ENCODE results near the gene SH2D6.

Gene SH2D6

DNA sequence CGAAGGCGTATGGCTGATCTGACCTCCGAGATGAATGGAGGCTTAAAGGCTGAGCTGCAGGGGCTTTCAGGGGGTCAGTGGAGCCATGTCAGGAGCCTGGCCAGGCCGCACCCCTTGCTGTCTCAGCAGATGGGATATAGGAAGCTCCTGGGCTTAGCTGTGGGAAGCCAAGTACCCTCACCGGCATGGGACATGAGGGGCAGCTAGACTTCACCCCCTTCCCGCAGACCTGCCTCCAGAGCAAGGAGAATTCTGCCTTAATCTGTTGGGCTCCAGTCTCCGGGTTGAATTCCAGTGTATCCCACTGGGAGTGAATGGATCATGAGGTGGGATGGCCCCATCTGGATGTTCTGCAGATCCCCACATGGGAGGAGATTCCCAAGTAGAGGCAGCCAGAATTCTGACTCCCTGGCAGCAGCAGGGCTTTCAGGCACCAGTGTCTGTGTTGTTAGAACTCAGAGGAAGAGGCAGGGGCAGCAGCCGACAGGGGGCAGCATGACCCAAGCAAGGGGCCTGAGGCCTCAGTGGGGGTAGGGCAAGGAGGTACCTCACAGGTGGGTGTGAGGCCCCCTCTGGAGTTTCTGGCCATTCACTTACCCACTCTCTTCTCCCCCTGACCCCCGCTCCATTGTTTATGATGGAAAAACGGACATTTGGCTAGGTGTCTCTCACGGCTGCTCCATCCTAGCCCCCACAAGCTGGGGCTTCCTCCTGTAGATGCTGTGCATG is 27.4 kb upstream of the SH2D6 start:
- Histone ChIP-seq H3K27me3 (ENCODE audit: insufficient read depth, poor library complexity, severe bottlenecking) (no peaks in the 10 kb centered on the region), H3K4me3 (replicated peaks; ENCODE audit: insufficient read depth, low read length) (no peak overlapping the region), H3K27ac (replicated peaks) (no peak overlapping the region)
- peak in 1 of 2 experiments; percentile 77 for DNase-seq (ENCODE audit: low read depth in 1 of 2, low spot score in 1 of 2)
- TF ChIP-seq POLR2AphosphoS5 (IDR thresholded peaks at IDR 0.05; ENCODE audit: low read depth) (no peak), SPI1 (IDR thresholded peaks at IDR 0.05; ENCODE audit: borderline replicate concordance, low read depth) (no peak)
- TF ChIP-seq, protein P1, sequence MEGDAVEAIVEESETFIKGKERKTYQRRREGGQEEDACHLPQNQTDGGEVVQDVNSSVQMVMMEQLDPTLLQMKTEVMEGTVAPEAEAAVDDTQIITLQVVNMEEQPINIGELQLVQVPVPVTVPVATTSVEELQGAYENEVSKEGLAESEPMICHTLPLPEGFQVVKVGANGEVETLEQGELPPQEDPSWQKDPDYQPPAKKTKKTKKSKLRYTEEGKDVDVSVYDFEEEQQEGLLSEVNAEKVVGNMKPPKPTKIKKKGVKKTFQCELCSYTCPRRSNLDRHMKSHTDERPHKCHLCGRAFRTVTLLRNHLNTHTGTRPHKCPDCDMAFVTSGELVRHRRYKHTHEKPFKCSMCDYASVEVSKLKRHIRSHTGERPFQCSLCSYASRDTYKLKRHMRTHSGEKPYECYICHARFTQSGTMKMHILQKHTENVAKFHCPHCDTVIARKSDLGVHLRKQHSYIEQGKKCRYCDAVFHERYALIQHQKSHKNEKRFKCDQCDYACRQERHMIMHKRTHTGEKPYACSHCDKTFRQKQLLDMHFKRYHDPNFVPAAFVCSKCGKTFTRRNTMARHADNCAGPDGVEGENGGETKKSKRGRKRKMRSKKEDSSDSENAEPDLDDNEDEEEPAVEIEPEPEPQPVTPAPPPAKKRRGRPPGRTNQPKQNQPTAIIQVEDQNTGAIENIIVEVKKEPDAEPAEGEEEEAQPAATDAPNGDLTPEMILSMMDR (IDR thresholded peaks at IDR 0.05; ENCODE audit: insufficient read depth, low read length) = peak; percentile 92
- TF ChIP-seq, protein P2, sequence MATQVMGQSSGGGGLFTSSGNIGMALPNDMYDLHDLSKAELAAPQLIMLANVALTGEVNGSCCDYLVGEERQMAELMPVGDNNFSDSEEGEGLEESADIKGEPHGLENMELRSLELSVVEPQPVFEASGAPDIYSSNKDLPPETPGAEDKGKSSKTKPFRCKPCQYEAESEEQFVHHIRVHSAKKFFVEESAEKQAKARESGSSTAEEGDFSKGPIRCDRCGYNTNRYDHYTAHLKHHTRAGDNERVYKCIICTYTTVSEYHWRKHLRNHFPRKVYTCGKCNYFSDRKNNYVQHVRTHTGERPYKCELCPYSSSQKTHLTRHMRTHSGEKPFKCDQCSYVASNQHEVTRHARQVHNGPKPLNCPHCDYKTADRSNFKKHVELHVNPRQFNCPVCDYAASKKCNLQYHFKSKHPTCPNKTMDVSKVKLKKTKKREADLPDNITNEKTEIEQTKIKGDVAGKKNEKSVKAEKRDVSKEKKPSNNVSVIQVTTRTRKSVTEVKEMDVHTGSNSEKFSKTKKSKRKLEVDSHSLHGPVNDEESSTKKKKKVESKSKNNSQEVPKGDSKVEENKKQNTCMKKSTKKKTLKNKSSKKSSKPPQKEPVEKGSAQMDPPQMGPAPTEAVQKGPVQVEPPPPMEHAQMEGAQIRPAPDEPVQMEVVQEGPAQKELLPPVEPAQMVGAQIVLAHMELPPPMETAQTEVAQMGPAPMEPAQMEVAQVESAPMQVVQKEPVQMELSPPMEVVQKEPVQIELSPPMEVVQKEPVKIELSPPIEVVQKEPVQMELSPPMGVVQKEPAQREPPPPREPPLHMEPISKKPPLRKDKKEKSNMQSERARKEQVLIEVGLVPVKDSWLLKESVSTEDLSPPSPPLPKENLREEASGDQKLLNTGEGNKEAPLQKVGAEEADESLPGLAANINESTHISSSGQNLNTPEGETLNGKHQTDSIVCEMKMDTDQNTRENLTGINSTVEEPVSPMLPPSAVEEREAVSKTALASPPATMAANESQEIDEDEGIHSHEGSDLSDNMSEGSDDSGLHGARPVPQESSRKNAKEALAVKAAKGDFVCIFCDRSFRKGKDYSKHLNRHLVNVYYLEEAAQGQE (IDR thresholded peaks at IDR 0.05; ENCODE audit: insufficient replicate concordance, low read depth) = no peak

DNA sequence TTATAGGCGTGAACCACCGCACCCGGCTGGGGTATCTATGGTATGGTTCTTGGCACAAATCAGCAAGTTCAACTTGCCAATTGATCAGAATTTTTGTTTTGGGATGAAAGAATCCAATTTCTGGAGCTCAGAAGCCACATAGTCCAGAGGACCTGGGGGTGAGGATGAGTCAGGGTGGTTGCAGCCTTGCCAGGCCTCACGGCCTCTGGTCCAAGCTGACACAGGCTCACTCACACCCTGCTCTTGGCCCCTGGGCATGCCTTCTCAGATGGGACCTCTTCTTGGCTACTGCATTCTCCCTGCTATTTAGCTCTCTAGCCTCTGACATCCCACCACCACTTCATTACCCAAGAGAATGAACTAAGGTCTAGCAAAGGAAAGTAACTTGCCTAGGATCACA is 24.7 kb upstream of the SH2D6 start:
- TF ChIP-seq POLR2AphosphoS5 (IDR thresholded peaks at IDR 0.05; ENCODE audit: low read depth) (no peak), GABPA (IDR thresholded peaks at IDR 0.05; ENCODE audit: low read depth) (no peak), SPI1 (IDR thresholded peaks at IDR 0.05; ENCODE audit: borderline replicate concordance, low read depth) (no peak)
- TF ChIP-seq, protein P1 (IDR thresholded peaks at IDR 0.05; ENCODE audit: insufficient read depth, low read length) = no peak
- TF ChIP-seq, protein P2 (IDR thresholded peaks at IDR 0.05; ENCODE audit: insufficient replicate concordance, low read depth) = no peak
- DNase-seq (ENCODE audit: low read depth in 1 of 2, low spot score in 1 of 2) = no peak
- H3K4me3 ChIP-seq (replicated peaks; ENCODE audit: insufficient read depth, low read length) = no peak overlapping the region
- no peaks in the 10 kb centered on the region for H3K27me3 ChIP-seq (ENCODE audit: insufficient read depth, poor library complexity, severe bottlenecking)
- H3K27ac ChIP-seq (replicated peaks) = no peak overlapping the region

GRCh38 chr2:85394261-85394681 is 24.2 kb upstream of the SH2D6 start:
- no peak for DNase-seq (ENCODE audit: low read depth in 1 of 2, low spot score in 1 of 2)
- TF ChIP-seq, protein P1 (IDR thresholded peaks at IDR 0.05; ENCODE audit: insufficient read depth, low read length) = no peak
- Histone ChIP-seq H3K4me3 (replicated peaks; ENCODE audit: insufficient read depth, low read length) (no peak overlapping the region), H3K27ac (replicated peaks) (no peak overlapping the region), H3K27me3 (ENCODE audit: insufficient read depth, poor library complexity, severe bottlenecking) (no peaks in the 10 kb centered on the region)

- no peaks in the 10 kb centered on the region for H3K27me3 ChIP-seq (ENCODE audit: insufficient read depth, poor library complexity, severe bottlenecking)
- no peak overlapping the region for H3K4me3 ChIP-seq (replicated peaks; ENCODE audit: insufficient read depth, low read length)
- DNase-seq (ENCODE audit: low read depth in 1 of 2, low spot score in 1 of 2) = no peak
- TF ChIP-seq POLR2AphosphoS5 (IDR thresholded peaks at IDR 0.05; ENCODE audit: low read depth) (no peak), GABPA (IDR thresholded peaks at IDR 0.05; ENCODE audit: low read depth) (no peak), SPI1 (IDR thresholded peaks at IDR 0.05; ENCODE audit: borderline replicate concordance, low read depth) (no peak)
- TF ChIP-seq, protein P2 (IDR thresholded peaks at IDR 0.05; ENCODE audit: insufficient replicate concordance, low read depth) = no peak
- TF ChIP-seq, protein P1 (IDR thresholded peaks at IDR 0.05; ENCODE audit: insufficient read depth, low read length) = no peak
- H3K27ac ChIP-seq (replicated peaks) = no peak overlapping the region
These were observed 23.5 kb upstream of the SH2D6 start for GRCh38 chr2:85394976-85395375.
